Endodermal cell (in vitro differentiated cells): Measurements from ENCODE around the gene ATG9B. TPM values are rescaled to one million over a fixed set of nuclear protein-coding genes. Genes with fewer than 3 reads are reported as not detected.
A peak's percentile ranks its signal among the peaks of the same experiment; 100 is the strongest.

Experiments used
- DNase-seq: peaks from one replicate; pipeline ENCODE4 v3.0.0-alpha.2; 2017
- H3K27ac ChIP-seq: 2 replicates; pipeline ENCODE4 v1.5.1; 2013; ENCODE audit warnings: mild to moderate bottlenecking, low read depth, low read length, moderate library complexity
- H3K27me3 ChIP-seq: 2 replicates; pipeline ENCODE4 v1.6.1; 2013; ENCODE audit warnings: mild to moderate bottlenecking, low read length, moderate library complexity; ENCODE audit not compliant: insufficient read depth, control insufficient read depth, poor library complexity, severe bottlenecking
- H3K36me3 ChIP-seq: 2 replicates; pipeline ENCODE4 v1.7.0; 2013; ENCODE audit warnings: mild to moderate bottlenecking, low read length, moderate library complexity; ENCODE audit not compliant: control insufficient read depth, insufficient read depth
- H3K4me1 ChIP-seq: one replicate; pipeline ENCODE4 v1.7.0; 2013; ENCODE audit warnings: low read length; ENCODE audit not compliant: control insufficient read depth, insufficient read depth
- H3K4me3 ChIP-seq: 2 replicates; pipeline ENCODE4 v1.5.1; 2013; ENCODE audit warnings: mild to moderate bottlenecking, low read length, moderate library complexity
- H3K9ac ChIP-seq: 2 replicates; pipeline ENCODE4 v1.6.1; 2013; ENCODE audit warnings: mild to moderate bottlenecking, low read length, moderate library complexity; ENCODE audit not compliant: poor library complexity, severe bottlenecking; ENCODE audit errors: extremely low read depth
- H3K9me3 ChIP-seq: 2 replicates; pipeline ENCODE4 v1.6.1; 2013; ENCODE audit warnings: mild to moderate bottlenecking, low read length, moderate library complexity; ENCODE audit not compliant: control insufficient read depth
- H3K27ac Mint-ChIP-seq: 2 replicates; pipeline ENCODE4 v1.8.0; 2020; ENCODE audit warnings: mixed read lengths
- H3K27me3 Mint-ChIP-seq: 2 replicates; pipeline ENCODE4 v1.8.0; 2021; ENCODE audit warnings: mild to moderate bottlenecking, mixed read lengths; ENCODE audit not compliant: insufficient read depth
- H3K36me3 Mint-ChIP-seq: 2 replicates; pipeline ENCODE4 v1.8.0; 2020; ENCODE audit warnings: low read depth, mixed read lengths
- H3K4me1 Mint-ChIP-seq: 2 replicates; pipeline ENCODE4 v1.8.0; 2020; ENCODE audit warnings: mixed read lengths
- H3K4me3 Mint-ChIP-seq: 2 replicates; pipeline ENCODE4 v1.8.0; 2020; ENCODE audit warnings: mild to moderate bottlenecking, moderate library complexity, mixed read lengths
- H3K9me3 Mint-ChIP-seq: 2 replicates; pipeline ENCODE4 v1.8.0; 2020; ENCODE audit warnings: mild to moderate bottlenecking, mixed read lengths
- WGBS, 2 experiments: methylation state at CpG; one replicate each; pipeline versions ENCODE4 v1.1.5 to v1.1.7; 2013; ENCODE audit warnings: missing lambda C conversion rate in 2 of 2, mixed read lengths in 1 of 2; ENCODE audit not compliant: insufficient coverage in 1 of 2, insufficient read length in 1 of 2; 5-methylcytosine and 5-hydroxymethylcytosine counted together
- total RNA-seq, 2 donors: library from RNA; stranded (reverse); fragmentation: NEBNext Ultra II Directional in 1 of 2; extraction: Animal tissue kit (Norgen Biotek cat#: 25700) in 1 of 2; gene quantifications; 2 replicates in 1 of 2; 3 replicates in 1 of 2; pipeline ENCODE4 v1.2.1, GENCODE V29; 2021
- TF ChIP-seq, protein P1 (sequence below): fragments of 200-600 bp; sonication (generic); conservative IDR thresholded peaks from 2 replicates; pipeline ENCODE4 v1.5.0; 2021; ENCODE audit warnings: antibody characterized with exemption, mild to moderate bottlenecking

The ATG9B gene
- total RNA-seq, 2 donors from 2014 or later = 2.0 to 3.0 TPM

DNA sequence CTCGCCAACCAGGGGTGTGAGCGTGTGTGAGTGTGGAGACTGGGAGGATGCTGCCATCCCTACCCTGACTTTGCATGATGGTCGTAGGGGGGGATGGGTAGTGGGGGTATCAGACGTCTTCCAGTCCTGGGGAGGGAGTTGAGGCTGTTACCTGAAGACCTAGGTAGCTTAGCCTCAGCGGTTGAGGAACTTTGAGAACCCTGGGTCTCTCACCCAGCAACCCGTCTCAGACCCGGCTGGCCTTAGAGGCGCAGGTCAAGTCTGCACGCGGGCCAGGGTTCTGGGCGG is 37.8 kb upstream of the ATG9B start:
- peak overlapping the region; percentile 84 for H3K4me3 Mint-ChIP-seq
- WGBS, 2 experiments = 17 to 18% methylated on average over 2 to 11 of the region's 11 CpGs
- Histone ChIP-seq H3K9me3 (no peaks in the 10 kb centered on the region), H3K4me3 (peak overlapping the region; percentile 94), H3K9ac (no peak overlapping the region), H3K27ac (no peak overlapping the region), H3K36me3 (peaks cover 25% of the 10 kb centered on the region), H3K27me3 (no peaks in the 10 kb centered on the region), H3K4me1 (peaks cover 18% of the 10 kb centered on the region)
- H3K27me3 Mint-ChIP-seq = peaks cover 3% of the 10 kb centered on the region
- TF ChIP-seq, protein P1, sequence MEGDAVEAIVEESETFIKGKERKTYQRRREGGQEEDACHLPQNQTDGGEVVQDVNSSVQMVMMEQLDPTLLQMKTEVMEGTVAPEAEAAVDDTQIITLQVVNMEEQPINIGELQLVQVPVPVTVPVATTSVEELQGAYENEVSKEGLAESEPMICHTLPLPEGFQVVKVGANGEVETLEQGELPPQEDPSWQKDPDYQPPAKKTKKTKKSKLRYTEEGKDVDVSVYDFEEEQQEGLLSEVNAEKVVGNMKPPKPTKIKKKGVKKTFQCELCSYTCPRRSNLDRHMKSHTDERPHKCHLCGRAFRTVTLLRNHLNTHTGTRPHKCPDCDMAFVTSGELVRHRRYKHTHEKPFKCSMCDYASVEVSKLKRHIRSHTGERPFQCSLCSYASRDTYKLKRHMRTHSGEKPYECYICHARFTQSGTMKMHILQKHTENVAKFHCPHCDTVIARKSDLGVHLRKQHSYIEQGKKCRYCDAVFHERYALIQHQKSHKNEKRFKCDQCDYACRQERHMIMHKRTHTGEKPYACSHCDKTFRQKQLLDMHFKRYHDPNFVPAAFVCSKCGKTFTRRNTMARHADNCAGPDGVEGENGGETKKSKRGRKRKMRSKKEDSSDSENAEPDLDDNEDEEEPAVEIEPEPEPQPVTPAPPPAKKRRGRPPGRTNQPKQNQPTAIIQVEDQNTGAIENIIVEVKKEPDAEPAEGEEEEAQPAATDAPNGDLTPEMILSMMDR = no peak
- H3K4me1 Mint-ChIP-seq = peaks cover 33% of the 10 kb centered on the region
- DNase-seq = no peak
- H3K36me3 Mint-ChIP-seq = peaks cover 17% of the 10 kb centered on the region
- peak overlapping the region; percentile 87 for H3K27ac Mint-ChIP-seq
- H3K9me3 Mint-ChIP-seq = no peaks in the 10 kb centered on the region

DNA sequence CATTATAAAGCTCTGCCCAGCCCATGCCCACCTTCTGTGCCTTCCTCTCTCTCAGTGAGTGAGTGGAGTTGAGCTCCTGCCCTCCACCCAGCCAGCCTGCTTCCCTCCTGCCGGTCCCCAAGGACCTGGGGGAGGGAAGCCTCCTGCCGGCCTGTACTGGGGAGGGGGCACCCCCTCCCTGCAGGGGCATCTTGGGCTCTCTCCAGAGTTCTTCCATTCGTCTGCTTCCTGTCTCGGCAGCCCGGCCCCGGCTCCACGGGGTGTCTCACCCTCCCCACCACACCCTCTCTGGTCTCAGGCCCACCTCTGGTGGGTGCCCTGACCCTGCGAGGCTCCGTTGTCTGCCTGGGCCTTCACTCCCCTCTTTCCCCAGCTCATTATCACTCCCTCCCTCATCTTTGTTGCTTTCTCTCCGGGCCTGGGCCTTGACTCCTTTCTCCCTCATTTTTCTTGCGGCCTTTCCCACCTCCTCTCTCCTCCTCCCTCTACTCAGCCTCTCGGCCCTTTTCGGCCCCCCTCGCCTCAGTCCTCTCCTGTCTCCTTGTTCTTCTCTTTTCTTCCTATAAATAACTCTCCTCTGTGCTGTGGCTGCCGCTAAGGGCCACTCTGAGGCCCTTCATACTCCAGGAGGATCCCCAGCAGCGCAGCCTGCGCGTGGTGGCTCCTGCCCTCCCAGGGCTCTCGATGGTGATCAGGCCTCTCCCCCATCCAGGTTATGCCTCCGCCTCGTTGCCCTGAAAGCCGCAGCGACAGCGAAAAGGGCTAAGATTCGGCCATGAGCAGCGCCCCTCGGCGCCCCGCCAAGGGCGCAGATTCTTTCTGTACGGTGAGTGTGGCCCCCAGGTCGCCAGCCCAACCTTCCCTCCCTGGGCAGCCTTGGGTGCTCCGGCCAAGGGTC is 37.2 kb upstream of the ATG9B start:
- 32 to 41% methylated on average over 15 to 33 of the region's 33 CpGs for WGBS, 2 experiments
- Histone ChIP-seq H3K27ac (no peak overlapping the region), H3K9ac (no peak overlapping the region), H3K4me1 (peaks cover 18% of the 10 kb centered on the region), H3K4me3 (peak overlapping the region; percentile 94), H3K9me3 (no peaks in the 10 kb centered on the region), H3K36me3 (peaks cover 20% of the 10 kb centered on the region), H3K27me3 (peaks cover under 1% of the 10 kb centered on the region)
- H3K9me3 Mint-ChIP-seq = no peaks in the 10 kb centered on the region
- peaks cover 39% of the 10 kb centered on the region for H3K4me1 Mint-ChIP-seq
- H3K4me3 Mint-ChIP-seq = peak overlapping the region; percentile 84
- TF ChIP-seq, protein P1 = no peak
- DNase-seq = peak; percentile 73
- peaks cover 14% of the 10 kb centered on the region for H3K36me3 Mint-ChIP-seq
- H3K27ac Mint-ChIP-seq = peak overlapping the region; percentile 87
- H3K27me3 Mint-ChIP-seq = peaks cover 9% of the 10 kb centered on the region

DNA sequence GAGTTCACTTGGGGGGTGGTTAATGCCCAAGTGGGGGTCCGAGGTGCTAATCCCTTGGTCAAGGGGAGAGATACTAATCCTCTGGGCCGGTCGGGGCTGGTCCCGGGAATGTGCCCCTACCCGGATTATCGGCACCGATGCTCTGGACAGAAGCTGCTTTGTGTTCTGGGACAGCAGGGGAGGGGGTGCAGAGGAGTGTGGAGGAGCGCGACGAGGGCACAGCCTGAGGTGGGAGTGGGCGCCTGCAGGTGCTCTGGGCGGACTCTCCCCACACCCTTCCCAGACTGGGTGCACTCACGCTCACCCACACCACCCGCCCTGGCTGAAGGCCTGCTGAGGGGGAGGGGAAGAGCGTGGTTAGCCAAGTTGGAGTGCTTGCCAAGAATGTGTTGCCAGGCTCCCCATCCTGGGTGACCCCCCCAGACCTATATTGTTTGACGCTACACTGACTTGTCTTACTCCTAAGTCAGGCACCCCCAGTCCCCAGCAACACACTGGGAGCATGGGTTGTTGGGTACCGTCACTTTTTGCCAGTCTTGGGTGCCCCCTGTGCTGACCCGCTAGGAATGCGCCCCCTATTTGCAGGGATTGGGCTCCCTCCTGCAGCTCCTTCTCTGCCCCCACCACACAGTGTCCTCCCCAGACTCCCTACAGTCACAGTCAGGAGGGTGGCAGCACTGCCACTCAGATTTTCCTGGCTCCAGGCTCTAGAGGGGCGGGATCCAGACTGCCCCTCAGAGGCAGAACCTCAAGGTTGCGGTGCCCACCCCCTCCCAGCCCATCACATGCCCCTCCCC is 36.3 kb upstream of the ATG9B start:
- H3K9me3 Mint-ChIP-seq = no peaks in the 10 kb centered on the region
- WGBS, 2 experiments = 11 to 13% methylated on average over 8 to 19 of the region's 21 CpGs
- Histone ChIP-seq H3K27me3 (peaks cover 9% of the 10 kb centered on the region), H3K36me3 (peaks cover 13% of the 10 kb centered on the region), H3K9me3 (no peaks in the 10 kb centered on the region), H3K27ac (no peak overlapping the region), H3K4me1 (peaks cover 18% of the 10 kb centered on the region), H3K9ac (peak overlapping the region; percentile 67), H3K4me3 (peak overlapping the region; percentile 94)
- peak; percentile 60 for DNase-seq
- peak overlapping the region; percentile 84 for H3K4me3 Mint-ChIP-seq
- peaks cover 40% of the 10 kb centered on the region for H3K4me1 Mint-ChIP-seq
- peak overlapping the region; percentile 79 for H3K27ac Mint-ChIP-seq
- TF ChIP-seq, protein P1 = no peak
- H3K36me3 Mint-ChIP-seq = peaks cover 13% of the 10 kb centered on the region
- peaks cover 14% of the 10 kb centered on the region for H3K27me3 Mint-ChIP-seq
